Upper lobe of left lung (tissue), 6 donors: ENCODE results near the gene PWWP2B. TPM values are rescaled to one million over a fixed set of nuclear protein-coding genes. Genes with fewer than 3 reads are reported as not detected.
"Not testable (repeated sequence)": the region's sequence is repeated elsewhere in the genome, so short reads cannot be mapped to it uniquely, and the experiment has no call there.

ENCODE experiments used
- ATAC-seq, 2 donors: fragments of 200-7000 bp; cut with Tn5 transposase; one replicate each; pipeline ENCODE4 v1.9.1; 2022; ENCODE audit warnings: mild to moderate bottlenecking in 2 of 2, moderate library complexity in 2 of 2; ENCODE audit not compliant: low FRiP score in 2 of 2
- DNase-seq, 2 donors: peaks; one replicate each; pipeline ENCODE4 v3.0.0-alpha.2; 2019 to 2020
- H3K27ac ChIP-seq, 4 donors: fragments of 200-600 bp; sonication (generic); one replicate each; pipeline ENCODE4 v1.5.1; 2016 to 2019
- H3K27me3 ChIP-seq, 4 donors: fragments of 200-600 bp; sonication (generic); one replicate each; pipeline ENCODE4 v1.5.1; 2017 to 2019
- H3K36me3 ChIP-seq, 4 donors: fragments of 200-600 bp; sonication (generic); one replicate each; pipeline ENCODE4 v1.5.1; 2016 to 2019
- H3K4me1 ChIP-seq, 4 donors: fragments of 200-600 bp; sonication (generic); one replicate each; pipeline ENCODE4 v1.5.1; 2018 to 2019
- H3K4me3 ChIP-seq, 4 donors: fragments of 200-600 bp; sonication (generic); one replicate each; pipeline ENCODE4 v1.5.1; 2017 to 2019; ENCODE audit warnings: mild to moderate bottlenecking in 2 of 4, moderate library complexity in 1 of 4
- H3K9me3 ChIP-seq, 4 donors: fragments of 200-600 bp; sonication (generic); one replicate each; pipeline ENCODE4 v1.5.1; 2018 to 2019
- EP300 ChIP-seq, 4 donors: sonication (generic); formaldehyde crosslinking; IDR thresholded peaks; one replicate each; pipeline ENCODE4 v1.5.1; 2017; ENCODE audit warnings: antibody characterized with exemption in 4 of 4, control low read depth in 2 of 4
- POLR2A ChIP-seq, 4 donors: fragments of 450-650 bp; IDR thresholded peaks; one replicate each; pipeline ENCODE4 v1.5.1; 2016 to 2017; ENCODE audit warnings: antibody characterized with exemption in 4 of 4, mild to moderate bottlenecking in 2 of 4
- POLR2AphosphoS5 ChIP-seq, 2 donors: sonication (generic); formaldehyde crosslinking; IDR thresholded peaks; one replicate each; pipeline ENCODE4 v1.5.1; 2017; ENCODE audit warnings: antibody characterized with exemption in 2 of 2
- whole genome bisulfite sequencing, 2 donors: methylation state at CpG; one replicate each; pipeline ENCODE4 v1.1.5; 2017 to 2018; 5-methylcytosine and 5-hydroxymethylcytosine counted together
- total RNA-seq, 6 donors: library from RNA; depleted of rRNA in 4 of 6; stranded (reverse); fragments of >200 nt in 4 of 6; gene quantifications; one replicate each; pipeline versions ENCODE4 v1.1.0 to v1.2.1, GENCODE V29; 2016 to 2021
- TF ChIP-seq, protein P1 (sequence below), 6 experiments: fragments of 450-650 bp in 4 of 6; fragments of 200-600 bp in 2 of 6; sonication (generic) in 2 of 6; IDR thresholded peaks; one replicate each; pipeline ENCODE4 v1.5.1; 2016 to 2019; ENCODE audit warnings: antibody characterized with exemption in 6 of 6
- donor health status: DM: no; HTN: no; CAD: no; lungs with moderate emphysema.
- donor health status: DM: no; HTN: yes; CAD: no; lungs with severe emphysema.

The PWWP2B gene
- total RNA-seq, 6 donors from 2014 or later, result 20.2 to 54.4 (median 32.9) TPM

DNA sequence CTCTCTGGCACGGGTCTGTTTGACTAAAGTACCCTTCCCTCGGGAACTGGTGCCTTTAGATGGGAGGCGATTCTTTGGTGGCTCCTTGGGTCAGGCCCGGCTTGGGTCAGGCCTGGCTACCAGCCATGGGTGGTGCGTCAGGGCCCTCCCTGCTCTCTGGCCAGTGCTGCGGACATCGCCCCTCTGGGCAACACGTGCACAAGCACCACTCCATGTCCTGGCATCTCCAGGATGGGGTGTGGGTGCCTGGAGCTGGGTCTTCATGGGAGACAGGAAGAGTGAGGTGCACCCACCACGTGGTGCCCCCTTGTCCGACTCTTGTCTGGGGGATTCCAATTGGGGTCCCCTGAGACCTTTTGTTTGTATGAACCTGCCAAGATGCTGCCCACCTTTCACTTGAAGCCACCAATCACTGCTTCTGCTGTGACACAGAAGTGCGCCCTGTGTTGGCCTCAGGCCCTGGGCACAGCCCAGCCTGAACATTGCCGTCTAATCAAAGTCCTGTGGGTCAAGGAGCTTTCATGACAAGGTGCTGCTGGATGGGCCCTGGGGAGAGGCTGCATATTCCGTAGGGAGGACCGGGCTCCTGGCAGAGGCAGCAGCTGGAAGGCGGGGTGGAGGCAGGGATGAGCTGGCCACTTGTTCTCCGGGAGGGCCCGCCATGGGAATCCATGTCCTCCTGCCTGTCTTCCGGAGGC, 11.1 kb upstream of the PWWP2B start:
- H3K4me3 ChIP-seq, result no peak overlapping the region
- H3K27ac ChIP-seq, result no peak overlapping the region
- no peaks in the 10 kb centered on the region for H3K36me3 ChIP-seq
- whole genome bisulfite sequencing, 2 donors, result 85 to 88% methylated on average over 11 to 18 of the region's 18 CpGs
- no peaks in the 10 kb centered on the region for H3K27me3 ChIP-seq
- ATAC-seq (no peak), DNase-seq (no peak)
- TF ChIP-seq POLR2AphosphoS5 (IDR thresholded peaks at IDR 0.05), result no peak
- no peak for TF ChIP-seq POLR2A (IDR thresholded peaks at IDR 0.05)
- no peak for TF ChIP-seq EP300 (IDR thresholded peaks at IDR 0.05)
- TF ChIP-seq, protein P1, sequence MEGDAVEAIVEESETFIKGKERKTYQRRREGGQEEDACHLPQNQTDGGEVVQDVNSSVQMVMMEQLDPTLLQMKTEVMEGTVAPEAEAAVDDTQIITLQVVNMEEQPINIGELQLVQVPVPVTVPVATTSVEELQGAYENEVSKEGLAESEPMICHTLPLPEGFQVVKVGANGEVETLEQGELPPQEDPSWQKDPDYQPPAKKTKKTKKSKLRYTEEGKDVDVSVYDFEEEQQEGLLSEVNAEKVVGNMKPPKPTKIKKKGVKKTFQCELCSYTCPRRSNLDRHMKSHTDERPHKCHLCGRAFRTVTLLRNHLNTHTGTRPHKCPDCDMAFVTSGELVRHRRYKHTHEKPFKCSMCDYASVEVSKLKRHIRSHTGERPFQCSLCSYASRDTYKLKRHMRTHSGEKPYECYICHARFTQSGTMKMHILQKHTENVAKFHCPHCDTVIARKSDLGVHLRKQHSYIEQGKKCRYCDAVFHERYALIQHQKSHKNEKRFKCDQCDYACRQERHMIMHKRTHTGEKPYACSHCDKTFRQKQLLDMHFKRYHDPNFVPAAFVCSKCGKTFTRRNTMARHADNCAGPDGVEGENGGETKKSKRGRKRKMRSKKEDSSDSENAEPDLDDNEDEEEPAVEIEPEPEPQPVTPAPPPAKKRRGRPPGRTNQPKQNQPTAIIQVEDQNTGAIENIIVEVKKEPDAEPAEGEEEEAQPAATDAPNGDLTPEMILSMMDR (IDR thresholded peaks at IDR 0.05), result no peak
- H3K4me1 ChIP-seq, result peaks cover 14 to 20% (median 18%) of the 10 kb centered on the region in 4 donors
- no peaks in the 10 kb centered on the region for H3K9me3 ChIP-seq

DNA sequence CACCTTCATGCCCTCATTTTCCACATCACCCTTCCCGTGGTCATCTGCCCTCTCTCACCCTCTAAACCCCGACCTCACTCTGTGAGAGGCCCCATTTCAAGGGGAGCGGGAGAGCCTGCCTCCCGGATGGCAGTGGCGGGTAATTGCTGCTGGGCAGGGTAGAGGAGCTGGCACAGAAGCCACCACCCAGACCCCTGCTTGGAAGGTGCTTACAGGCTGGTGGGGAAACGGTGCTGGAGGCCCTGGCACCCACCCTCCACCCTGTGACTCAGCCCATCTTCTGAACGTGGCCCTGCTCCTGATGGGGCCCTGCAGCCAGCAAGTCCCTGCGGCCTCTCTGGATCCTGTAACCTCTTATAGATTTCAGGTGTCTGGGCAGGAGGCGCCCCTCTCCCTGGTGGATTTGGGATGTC, 10.6 kb upstream of the PWWP2B start:
- no peaks in the 10 kb centered on the region for H3K36me3 ChIP-seq
- no peak for DNase-seq
- 74 to 93% methylated on average over 3 to 9 of the region's 9 CpGs for WGBS, 2 donors
- H3K9me3 ChIP-seq, result no peaks in the 10 kb centered on the region
- peaks cover 14 to 20% (median 18%) of the 10 kb centered on the region in 4 donors for H3K4me1 ChIP-seq
- H3K27ac ChIP-seq, result no peak overlapping the region
- TF ChIP-seq POLR2A (IDR thresholded peaks at IDR 0.05) (no peak), EP300 (IDR thresholded peaks at IDR 0.05) (no peak), POLR2AphosphoS5 (IDR thresholded peaks at IDR 0.05) (no peak)
- TF ChIP-seq, protein P1 (IDR thresholded peaks at IDR 0.05), result no peak
- no peak for ATAC-seq
- H3K4me3 ChIP-seq, result no peak overlapping the region
- H3K27me3 ChIP-seq, result no peaks in the 10 kb centered on the region

DNA sequence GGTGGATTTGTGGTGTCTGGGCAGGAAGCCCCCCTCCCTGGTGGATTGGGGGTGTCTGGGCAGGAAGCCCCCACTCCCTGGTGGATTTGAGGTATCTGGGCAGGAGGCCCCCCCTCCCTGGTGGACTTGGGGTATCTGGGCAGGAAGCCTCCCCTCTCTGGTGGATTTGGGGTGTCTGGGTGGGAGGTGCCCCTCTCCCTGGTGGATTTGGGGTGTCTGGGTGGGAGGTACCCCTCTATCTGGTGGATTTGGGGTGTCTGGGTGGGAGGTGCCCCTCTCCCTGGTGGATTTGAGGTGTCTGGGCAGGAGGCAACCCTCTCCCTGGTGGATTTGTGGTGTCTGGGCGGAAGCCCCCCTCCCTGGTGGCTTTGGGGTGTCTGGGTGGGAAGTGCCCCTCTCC, 10.1 kb upstream of the PWWP2B start:
- 63% methylated on average over 1 of the region's 1 CpG; no CpG with 5 or more reads in 1 of the 2 donors for WGBS, 2 donors
- not testable (repeated sequence) for H3K27me3 ChIP-seq, ATAC-seq, H3K27ac ChIP-seq, H3K9me3 ChIP-seq, H3K36me3 ChIP-seq, H3K4me3 ChIP-seq
- DNase-seq, result peak in 1 of 2 donors; percentile 12
- peaks cover 14 to 20% (median 18%) of the 10 kb centered on the region in 4 donors for H3K4me1 ChIP-seq

DNA sequence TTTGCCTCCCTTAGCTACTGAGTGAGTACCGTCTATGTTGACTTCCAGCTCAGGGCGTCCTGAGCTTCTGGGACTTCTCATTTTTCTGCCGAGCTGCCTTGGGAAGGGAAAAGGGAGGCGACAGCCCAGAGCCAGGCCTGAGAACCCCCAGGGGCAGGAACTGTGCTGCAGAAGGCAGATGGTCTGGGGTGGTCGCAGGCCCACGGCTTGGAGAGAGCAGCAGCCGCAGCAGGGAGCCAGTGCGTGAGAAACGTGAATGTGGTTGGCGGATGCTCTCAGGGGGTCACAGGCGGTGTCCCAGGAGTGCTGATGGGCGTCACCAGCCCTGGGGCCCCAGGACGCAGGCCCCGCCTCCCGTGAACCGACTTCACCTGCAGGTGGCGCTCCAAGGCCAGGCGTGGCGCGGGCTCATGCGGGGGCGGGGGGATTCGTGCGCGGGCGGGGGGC, 9.2 kb upstream of the PWWP2B start:
- peak overlapping the region in 2 of 4 donors; percentile 38 to 61 for H3K27ac ChIP-seq
- H3K4me3 ChIP-seq, result peak overlapping the region in 2 of 4 donors; percentile 11 to 27
- no peaks in the 10 kb centered on the region for H3K36me3 ChIP-seq
- no peaks in the 10 kb centered on the region for H3K27me3 ChIP-seq
- 2 to 5% methylated on average over 4 to 12 of the region's 26 CpGs for WGBS, 2 donors
- H3K9me3 ChIP-seq, result no peaks in the 10 kb centered on the region
- H3K4me1 ChIP-seq, result peaks cover 14 to 20% (median 18%) of the 10 kb centered on the region in 4 donors
- ATAC-seq (peak; percentile 60 to 83), DNase-seq (peak; percentile 79 to 95)
- TF ChIP-seq POLR2AphosphoS5 (IDR thresholded peaks at IDR 0.05), result no peak
- TF ChIP-seq, protein P1 (IDR thresholded peaks at IDR 0.05), result peak; percentile 49 to 89 (median 84)
- TF ChIP-seq EP300 (IDR thresholded peaks at IDR 0.05), result no peak
- peak in 1 of 4 donors; percentile 30 for TF ChIP-seq POLR2A (IDR thresholded peaks at IDR 0.05)

DNA sequence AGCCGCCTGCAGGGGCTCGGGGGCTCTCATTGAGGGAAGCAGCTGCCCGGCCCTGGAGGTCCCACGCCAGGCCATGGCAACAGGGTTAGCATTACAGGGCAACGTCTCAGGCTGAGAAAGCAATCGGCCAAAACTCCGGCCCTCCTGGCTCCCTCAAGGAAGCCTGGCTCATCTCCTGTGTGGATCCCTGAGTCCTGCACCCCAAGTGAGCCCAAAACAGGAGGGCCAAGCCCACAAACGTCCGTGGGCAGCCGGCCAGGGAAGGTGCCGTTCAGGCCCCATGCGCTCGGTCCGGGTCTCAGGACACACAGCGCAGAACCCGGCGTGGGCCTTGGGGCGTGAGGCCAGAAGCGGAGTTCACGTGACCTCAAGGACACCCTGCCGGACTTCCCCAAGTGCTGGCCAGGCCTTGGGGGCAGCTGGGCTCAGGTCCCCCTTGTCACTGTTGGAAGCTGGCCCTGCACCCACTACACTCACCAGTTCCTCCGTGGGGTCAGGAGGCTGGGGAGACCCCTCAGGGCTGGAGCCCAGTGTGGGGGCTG, 8.0 kb upstream of the PWWP2B start:
- TF ChIP-seq POLR2AphosphoS5 (IDR thresholded peaks at IDR 0.05), result no peak
- no peak for TF ChIP-seq EP300 (IDR thresholded peaks at IDR 0.05)
- peak; percentile 12 to 47 for ATAC-seq

More for the DNA sequence above, 8.0 kb upstream of the PWWP2B start:
- Histone ChIP-seq H3K4me1 (peaks cover 14 to 20% (median 18%) of the 10 kb centered on the region in 4 donors), H3K4me3 (no peak overlapping the region), H3K27me3 (no peaks in the 10 kb centered on the region), H3K9me3 (no peaks in the 10 kb centered on the region), H3K36me3 (no peaks in the 10 kb centered on the region), H3K27ac (peak overlapping the region in 1 of 4 donors; percentile 35)
- DNase-seq, result peak; percentile 48 to 88
- 39% methylated on average over 11 of the region's 22 CpGs; no CpG with 5 or more reads in 1 of the 2 donors for WGBS, 2 donors
